HG03135 (cell line): ENCODE results near the gene CSF3R.
"Not testable (repeated sequence)": the region's sequence is repeated elsewhere in the genome, so short reads cannot be mapped to it uniquely, and the experiment has no call there.

ENCODE experiments used
- ATAC-seq: cut with Tn5 transposase; IDR thresholded peaks from one replicate; pipeline ENCODE4 v1.9.1; 2021; ENCODE audit warnings: mild to moderate bottlenecking, moderate library complexity; ENCODE audit not compliant: unreplicated experiment

Gene CSF3R

DNA sequence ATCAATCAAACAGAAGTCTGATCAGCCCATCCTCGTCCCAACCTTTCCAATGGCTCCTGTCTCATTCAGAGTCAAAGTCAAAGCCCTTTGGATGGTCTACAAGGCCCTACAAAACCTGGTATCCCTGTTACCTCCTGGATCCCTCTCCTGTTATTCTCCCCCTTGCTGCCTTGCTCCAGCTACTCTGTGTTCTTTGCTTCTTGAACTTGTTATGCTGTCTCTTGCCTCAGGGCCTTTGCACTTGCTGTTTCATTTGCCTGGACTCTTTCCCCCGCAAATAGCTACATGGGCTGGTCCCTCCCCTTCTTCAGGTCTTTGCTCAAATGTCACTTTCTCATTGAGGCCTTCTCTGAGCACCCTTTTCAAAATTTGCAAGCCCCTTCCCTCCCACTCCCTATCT is 1.4 kb upstream of the CSF3R start:
- no peak for ATAC-seq

GRCh38 chr1:36481771-36482723 is 666 bp downstream of the CSF3R start:
- ATAC-seq: no peak

DNA sequence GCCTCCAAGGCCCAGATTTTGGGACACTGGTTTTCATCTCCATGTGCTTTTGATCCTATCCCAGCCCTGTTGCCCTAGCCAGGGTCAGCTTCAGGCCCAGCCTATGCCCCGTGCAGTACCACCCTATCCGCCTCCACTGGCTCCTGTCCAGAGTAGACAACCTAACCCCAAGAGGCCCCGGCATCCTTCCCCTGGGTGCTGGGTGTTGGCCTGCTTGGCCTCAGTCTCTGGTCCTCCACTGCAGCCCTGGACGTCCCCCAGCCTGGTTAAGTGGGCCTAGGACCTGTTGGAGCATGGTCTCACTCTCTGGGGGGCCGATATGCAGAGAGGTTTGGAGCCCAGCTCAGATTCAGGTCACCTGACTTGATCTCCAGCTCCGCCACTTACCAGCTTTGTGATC is 1.6 kb downstream of the CSF3R start:
- ATAC-seq: no peak

GRCh38 chr1:36480161-36480560 is 2.6 kb downstream of the CSF3R start:
- no peak for ATAC-seq

DNA sequence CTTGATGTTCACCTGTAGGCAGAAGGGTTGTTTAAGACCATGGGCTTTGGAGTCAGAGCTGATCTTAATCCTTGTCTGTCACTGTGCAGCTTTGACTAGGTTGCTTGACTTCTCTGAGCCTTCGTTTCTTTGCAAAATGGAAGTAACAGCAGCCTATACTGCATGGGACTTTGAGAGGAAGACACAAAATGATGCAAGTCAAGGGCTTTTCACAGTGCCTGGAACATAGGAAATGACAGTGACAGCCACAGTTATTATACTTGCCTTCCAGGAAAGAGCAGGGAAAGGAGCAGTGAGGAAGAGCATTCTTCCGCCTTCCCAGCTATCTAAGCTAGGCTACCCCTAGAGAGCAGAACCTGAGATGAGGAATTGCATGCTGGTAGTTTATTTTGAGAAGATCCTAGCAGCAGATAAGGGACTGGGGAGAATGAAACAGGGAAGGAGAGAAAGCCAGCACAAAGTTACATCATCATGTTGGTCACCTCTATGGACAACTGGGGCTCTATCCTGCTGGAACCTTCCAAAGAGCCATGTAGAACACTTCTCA is 3.1 kb downstream of the CSF3R start:
- no peak for ATAC-seq

DNA sequence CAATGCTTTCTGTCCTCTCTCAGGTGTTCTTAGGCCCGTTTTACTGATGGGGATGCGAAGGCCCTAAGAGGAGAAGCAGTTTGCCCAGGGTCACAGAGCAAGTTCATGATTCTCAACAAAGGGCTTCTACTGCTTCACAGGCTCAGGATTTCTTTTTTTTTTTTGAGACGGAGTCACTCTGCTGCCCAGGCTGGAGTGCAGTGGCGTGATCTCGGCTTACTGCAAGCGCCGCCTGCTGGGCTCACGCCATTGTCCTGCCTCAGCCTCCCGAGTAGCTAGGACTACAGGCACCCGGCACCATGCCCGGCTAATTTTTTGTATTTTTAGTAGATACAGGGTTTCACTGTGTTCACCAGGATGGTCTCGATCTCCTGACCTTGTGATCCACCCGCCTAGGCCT is 5.1 kb downstream of the CSF3R start:
- ATAC-seq: not testable (repeated sequence)

GRCh38 chr1:36476945-36477344 is 5.8 kb downstream of the CSF3R start:
- no peak for ATAC-seq

GRCh38 chr1:36475910-36476604 is 6.7 kb downstream of the CSF3R start:
- ATAC-seq: no peak

DNA sequence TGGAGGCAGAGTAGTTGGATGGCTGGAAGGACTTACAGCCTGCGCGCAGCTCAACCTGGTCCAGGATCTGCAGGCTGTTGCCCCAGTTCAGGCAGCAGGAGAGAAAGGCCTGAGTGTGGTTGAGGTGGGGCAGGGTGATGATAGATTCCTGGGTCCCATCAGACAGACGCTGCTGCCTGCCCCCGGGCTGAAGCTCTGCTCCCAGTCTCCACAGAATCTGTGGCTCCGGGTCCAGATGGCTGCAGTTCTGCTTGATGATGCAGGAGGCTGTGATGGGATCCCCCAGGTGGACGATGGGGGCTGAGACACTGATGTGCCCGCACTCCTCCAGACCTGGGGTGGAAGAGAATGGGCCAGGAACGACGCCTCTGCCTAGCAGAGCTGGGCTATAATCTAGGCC is 7.4 kb downstream of the CSF3R start:
- ATAC-seq: no peak

- ATAC-seq: no peak
Measured at GRCh38 chr1:36472656-36473055, 10.1 kb downstream of the CSF3R start.

- ATAC-seq: no peak
Measured at GRCh38 chr1:36471830-36472641, 10.7 kb downstream of the CSF3R start.

DNA sequence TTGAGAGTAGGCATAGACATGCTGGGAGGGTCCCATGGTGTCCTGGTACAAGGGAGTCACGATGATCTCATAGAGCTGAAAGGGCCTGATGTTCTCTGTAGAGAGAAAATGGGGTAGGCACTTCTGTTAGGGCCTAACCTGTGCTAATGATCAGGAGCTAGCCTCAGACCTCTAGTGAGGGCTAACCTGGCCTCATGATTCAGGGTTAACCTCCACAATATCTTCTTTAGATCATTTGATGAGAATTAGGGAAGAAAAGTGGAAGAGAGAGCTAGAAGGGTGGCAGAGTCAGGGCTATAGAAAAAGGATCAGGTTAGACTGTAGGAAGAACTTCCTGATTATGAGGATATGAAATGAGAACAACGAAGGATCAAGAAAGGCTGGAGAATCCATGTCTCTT is 13.6 kb downstream of the CSF3R start:
- no peak for ATAC-seq

DNA sequence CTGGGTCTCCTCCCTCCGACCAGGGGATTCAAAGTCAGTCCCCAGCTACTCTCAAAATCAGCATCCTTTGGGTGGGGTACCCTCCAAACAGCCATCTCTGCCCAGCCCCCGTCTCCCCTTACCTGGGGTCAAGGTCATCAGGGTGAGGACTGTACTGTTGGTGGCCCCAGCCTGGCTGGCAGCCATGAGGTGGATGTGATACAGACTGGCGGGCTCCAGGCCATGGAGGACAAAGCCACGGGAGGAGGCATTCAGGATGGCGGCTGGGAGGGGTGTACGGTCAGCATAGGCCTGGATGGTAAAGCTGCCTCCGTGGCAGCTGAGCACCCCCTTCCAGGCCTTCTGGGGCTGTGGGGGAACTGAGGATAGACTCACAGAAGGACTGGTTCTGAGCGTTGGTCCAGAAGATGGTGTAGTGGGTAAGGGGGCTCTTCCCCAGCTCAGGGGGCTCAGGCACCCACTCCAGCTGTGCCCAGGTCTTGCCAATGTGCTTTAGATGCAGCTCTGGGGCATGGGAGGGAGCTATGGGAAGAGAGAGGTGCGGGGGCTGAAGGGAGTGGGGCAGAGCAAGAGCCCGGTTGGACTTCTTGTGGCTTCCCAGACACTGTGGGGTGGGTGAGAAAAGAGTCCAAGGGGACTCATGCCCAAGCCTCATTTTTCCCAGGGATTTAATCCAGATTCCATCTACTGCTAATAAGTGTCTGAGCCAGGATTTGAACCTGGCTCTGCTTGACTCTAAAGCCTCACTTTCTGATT is 14.8 kb downstream of the CSF3R start:
- no peak for ATAC-seq

GRCh38 chr1:36467027-36467410 is 15.7 kb downstream of the CSF3R start:
- ATAC-seq: no peak

DNA sequence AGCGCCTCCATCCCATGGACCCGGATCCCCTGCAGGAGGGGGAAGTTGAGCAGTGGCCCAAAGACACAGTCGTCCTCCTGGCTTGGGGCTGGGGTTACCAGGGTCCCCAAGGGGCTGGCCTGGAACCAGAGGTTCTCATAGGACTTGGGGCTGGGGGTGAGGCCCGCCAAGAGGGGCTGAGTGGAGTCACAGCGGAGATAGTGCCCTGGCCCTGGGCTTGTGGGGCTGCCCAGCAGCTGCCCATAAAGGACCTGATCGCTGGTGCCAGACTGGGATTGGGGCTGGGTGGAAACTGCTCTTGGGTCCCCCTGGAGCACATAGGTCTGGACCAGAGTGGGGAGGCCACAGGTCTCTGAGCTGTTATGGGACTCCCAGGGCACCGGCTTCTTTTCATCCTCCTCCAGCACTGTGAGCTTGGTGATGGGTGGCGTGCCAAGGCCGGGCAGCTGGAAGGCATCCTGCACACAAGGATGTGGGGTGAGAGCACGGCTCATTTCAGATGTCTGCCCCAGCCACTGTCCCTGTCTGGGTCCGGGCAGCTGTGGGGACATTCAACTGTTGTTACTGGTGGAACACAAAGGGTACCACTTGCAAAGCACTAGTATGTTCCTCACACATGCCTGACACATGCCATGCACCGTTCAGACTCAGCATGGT is 16.2 kb downstream of the CSF3R start:
- ATAC-seq: no peak

GRCh38 chr1:36465731-36466369 is 16.9 kb downstream of the CSF3R start:
- ATAC-seq: no peak

GRCh38 chr1:36464605-36465393 is 17.9 kb downstream of the CSF3R start:
- peak; percentile 30 for ATAC-seq

GRCh38 chr1:36463803-36464604 is 18.7 kb downstream of the CSF3R start, which contains the start of gene MRPS15:
TSS of gene MRPS15 (minus strand) at chr1:36464384. CDS start at chr1:36464275, 109 bp downstream.
- ATAC-seq: peak; percentile 91
